ENCODE results near the gene FBN1.

FBN1 gene

GRCh38 chr15:48652510-48653076 lies 7.1 kb upstream of the FBN1 start:
- DNase-seq = no peak

GRCh38 chr15:48650931-48651330 lies 5.4 kb upstream of the FBN1 start:
- DNase-seq = no peak

- peak in 20 of 58 donors; percentile 6 to 33 (median 17) for DNase-seq
Measured at GRCh38 chr15:48647962-48648361, 2.5 kb upstream of the FBN1 start.

- peak in 4 of 58 donors; percentile 21 to 69 (median 48) for DNase-seq
Measured at GRCh38 chr15:48646331-48646730, 822 bp upstream of the FBN1 start.

- peak in 54 of 58 donors; percentile 34 to 91 (median 75) for DNase-seq
Measured at GRCh38 chr15:48644827-48645557, 517 bp downstream of the FBN1 start.

- DNase-seq = peak in 13 of 58 donors; percentile 18 to 63 (median 47)
Measured at GRCh38 chr15:48644467-48644826, 1.1 kb downstream of the FBN1 start.

- DNase-seq = no peak
Measured at GRCh38 chr15:48643776-48644466, 1.6 kb downstream of the FBN1 start.

- no peak for DNase-seq
Measured at GRCh38 chr15:48643206-48643605, 2.3 kb downstream of the FBN1 start.

GRCh38 chr15:48642795-48643194 lies 2.7 kb downstream of the FBN1 start:
- DNase-seq = no peak

- peak in 19 of 58 donors; percentile 2 to 40 (median 15) for DNase-seq
Measured at GRCh38 chr15:48641416-48641815, 4.1 kb downstream of the FBN1 start.

- DNase-seq = no peak
Measured at GRCh38 chr15:48638963-48639362, 6.5 kb downstream of the FBN1 start.

- DNase-seq = no peak
Measured at GRCh38 chr15:48637639-48638038, 7.9 kb downstream of the FBN1 start.

- peak in 10 of 58 donors; percentile 7 to 44 (median 20) for DNase-seq
Measured at GRCh38 chr15:48636511-48636910, 9.0 kb downstream of the FBN1 start.

GRCh38 chr15:48634893-48635292 lies 10.6 kb downstream of the FBN1 start:
- no peak for DNase-seq

GRCh38 chr15:48634096-48634495 lies 11.4 kb downstream of the FBN1 start:
- no peak for DNase-seq

- DNase-seq = no peak
Measured at GRCh38 chr15:48632651-48633050, 12.9 kb downstream of the FBN1 start.

- peak in 5 of 58 donors; percentile 1 to 61 (median 20) for DNase-seq
Measured at GRCh38 chr15:48631176-48631770, 14.2 kb downstream of the FBN1 start.

- no peak for DNase-seq
Measured at GRCh38 chr15:48630245-48630644, 15.3 kb downstream of the FBN1 start.

- no peak for DNase-seq
Measured at GRCh38 chr15:48628832-48629231, 16.7 kb downstream of the FBN1 start.

GRCh38 chr15:48627260-48627940 lies 18.1 kb downstream of the FBN1 start:
- DNase-seq = no peak

GRCh38 chr15:48625126-48625525 lies 20.4 kb downstream of the FBN1 start:
- DNase-seq = no peak
